ENCODE data around the gene KXD1. TPM values are rescaled to one million over a fixed set of nuclear protein-coding genes. Genes with fewer than 3 reads are reported as not detected.

The KXD1 gene, protein sequence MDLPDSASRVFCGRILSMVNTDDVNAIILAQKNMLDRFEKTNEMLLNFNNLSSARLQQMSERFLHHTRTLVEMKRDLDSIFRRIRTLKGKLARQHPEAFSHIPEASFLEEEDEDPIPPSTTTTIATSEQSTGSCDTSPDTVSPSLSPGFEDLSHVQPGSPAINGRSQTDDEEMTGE
- total RNA-seq = 90.2 and 99.0 TPM in 2 replicates

DNA sequence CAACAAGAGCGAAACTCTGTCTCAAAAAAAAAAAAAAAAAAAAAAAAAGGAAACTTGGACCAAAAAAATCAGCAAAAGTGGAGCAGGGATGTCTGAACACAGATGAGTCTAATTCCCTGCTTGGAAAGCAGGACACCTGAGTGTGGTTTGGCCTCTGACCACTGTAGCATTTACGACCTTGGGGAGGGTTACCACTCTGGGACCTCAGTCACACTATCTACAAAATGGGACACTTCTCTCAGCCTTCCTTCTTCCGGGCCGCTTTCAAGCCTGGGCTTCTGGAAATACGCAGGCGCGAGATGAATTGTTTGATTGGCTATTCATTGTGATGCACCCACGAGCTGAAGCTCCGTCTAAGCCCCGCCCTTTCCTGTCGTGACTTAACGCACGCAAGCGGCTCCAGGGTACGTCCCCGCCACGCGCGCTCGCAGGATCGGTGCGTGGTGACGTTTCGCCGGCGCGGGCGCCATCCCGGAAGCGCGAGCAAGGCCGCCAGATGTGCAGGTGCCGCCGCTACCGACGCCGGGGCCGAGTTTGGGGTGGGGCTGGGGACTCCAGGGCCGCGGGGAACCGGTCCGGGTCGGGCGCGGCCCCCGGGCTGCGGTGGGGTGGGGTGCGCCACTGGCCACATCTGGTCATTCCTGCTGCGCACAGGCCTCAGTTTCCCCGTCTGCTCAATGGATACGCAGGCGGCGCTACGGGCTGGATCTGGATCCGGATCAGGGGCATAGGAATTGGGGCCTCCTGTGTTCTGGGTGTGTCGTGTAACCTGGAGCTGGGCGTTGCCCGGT is at the start of gene KXD1:
Gene KXD1 (plus strand): TSS at position 460 of the 791 bp plus-strand sequence. CDS start 4,187 bp downstream, outside the sequence.

DNA sequence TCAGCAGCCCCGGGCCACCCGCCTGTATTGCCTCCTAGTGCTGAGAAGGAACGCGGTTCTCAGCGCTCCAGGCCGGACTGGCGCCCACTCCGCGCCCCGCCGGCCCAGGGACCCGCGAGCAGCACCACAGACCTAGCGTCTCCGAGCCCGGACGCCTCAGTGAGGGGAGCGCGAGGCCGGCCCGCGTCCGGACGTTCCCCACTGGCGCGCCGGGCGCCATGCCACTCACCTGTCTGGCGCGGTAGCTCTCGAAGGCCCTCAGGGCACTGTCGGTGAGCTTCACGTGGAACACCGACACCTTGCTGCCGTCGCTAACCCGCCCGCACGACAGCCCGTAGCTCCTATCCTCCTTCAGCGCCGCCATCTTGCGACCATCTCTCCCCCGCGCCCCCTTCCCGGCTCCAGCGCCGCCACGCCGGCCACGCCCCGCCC is 36.0 kb upstream of the KXD1 start, which contains the start of gene ELL:
Gene ELL (minus strand): TSS at position 379 of the 432 bp plus-strand sequence. CDS start 15 bp downstream, at position 364.

DNA sequence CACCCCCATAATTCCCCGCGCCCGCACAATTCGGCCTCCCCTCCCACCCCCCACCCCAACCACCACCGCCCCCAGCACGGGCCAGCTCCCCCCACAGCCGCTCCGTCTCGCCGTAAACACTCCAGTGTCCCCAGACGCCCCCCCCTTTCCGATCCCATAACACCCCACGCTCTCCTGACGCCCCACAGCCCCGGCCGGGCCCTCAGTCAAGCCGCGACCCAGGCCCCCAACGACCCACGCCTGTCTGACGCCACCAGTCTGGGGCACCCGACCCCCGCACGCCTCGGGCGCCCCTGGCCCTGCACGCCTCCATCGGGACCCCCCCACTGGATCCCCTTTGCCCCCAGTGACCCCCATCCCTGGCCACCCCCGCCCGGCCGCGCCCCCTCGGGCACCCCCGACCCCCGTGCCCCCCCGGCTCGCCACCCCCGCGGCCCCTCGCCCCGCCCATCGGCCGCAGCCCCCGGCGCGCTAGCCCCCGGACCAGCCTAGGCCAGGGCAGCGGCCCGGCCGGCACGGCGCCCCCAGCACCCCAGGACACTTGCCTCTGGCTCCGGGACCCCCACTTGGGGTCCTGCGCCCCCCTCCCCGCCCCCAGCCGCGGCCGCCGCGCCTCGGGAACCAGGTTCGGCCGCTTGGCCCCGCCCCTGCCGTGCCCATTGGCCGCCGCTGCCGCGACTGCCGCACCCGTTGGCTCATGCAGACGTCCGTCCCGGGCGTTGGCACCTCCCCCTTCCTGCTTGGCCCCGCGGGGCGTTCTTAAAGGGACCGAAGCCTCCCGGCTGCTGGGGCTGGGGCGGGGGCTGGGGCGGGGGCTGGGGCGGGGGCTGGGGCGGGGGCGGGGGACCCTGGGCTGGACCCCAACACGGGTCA is 14.5 kb upstream of the KXD1 start, which contains the start of gene FKBP8:
Gene FKBP8 (minus strand): TSS at position 633 of the 873 bp plus-strand sequence. CDS start 1,603 bp downstream, outside the sequence.

DNA sequence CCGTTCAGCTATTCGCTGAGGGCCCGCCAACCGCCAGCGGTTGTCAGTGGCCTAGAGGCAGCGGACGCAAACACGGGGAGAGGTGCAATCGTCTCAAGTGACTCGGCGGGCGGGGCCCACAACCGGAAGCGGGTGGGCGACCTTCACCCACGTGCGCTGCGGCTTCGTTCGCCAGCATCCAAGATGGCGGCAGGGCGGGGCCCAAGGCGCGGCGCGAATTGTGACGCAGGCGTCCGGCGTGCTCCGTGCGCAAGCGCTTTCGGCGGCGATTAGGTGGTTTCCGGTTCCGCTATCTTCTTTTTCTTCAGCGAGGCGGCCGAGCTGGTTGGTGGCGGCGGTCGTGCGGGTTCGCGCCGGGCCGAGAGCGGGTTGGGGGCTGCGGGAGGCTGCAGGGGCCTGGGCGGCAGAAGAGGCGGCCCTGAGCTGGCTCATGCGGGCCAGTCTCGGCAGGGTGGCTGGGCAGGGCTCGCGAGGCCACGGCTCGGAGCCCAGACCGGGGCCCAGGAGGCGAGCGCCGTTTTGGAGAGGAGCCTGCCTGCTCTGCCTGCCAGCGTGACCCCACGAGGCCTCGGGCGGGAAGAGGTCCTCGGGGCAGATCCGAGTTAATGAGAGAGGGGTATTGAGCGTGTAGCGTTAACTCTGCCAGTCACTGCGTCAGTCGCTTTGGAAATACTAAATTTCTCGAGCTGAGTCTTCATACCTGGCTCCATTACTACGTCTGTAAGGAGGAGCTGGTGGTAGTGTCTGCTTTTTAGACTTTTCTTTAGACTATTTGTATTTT is 14.1 kb downstream of the KXD1 start, which contains the start of gene UBA52:
Gene UBA52 (plus strand): TSS at position 294 of the 781 bp plus-strand sequence. CDS start 1,444 bp downstream, outside the sequence.

DNA sequence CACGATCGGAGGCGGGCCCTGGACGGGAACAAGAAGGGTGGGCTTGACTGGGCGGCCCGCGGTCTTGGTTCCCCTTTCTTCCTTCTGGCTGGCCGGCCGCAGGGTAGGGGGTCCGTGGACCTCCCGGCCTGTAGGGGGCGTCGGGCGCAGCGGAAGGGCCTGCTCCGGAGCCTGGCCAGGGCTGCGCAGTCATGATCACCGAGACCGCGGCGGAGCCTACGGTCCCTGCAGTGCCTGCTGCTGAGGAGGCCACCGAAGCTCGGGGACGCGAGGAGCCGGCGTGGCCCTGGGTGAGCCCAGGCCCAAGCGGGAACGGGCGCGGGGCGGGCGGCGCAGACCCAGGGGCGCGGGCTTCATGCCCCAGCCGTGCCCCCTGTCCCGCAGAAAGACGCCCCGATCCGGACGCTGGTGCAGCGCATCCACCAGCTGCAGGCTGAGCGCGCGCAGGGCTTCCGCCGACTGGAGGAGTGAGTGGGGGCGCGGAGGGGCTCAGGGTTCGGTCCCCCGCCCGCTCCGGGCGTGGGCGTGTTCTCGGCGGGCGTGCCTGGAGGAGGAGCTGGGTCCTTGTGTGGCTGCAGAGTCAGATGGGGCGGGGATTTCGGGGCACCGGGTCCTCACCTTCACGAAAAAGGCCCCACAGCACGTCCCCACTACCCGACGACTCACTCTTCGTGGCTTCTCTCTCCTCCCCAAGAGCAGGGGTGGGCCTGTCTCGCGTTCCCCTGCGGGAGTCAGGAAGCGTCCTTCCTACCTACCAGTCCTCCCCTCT is 31.1 kb downstream of the KXD1 start, which contains the start of gene REX1BD:
Gene REX1BD (plus strand): TSS at position 188 of the 769 bp plus-strand sequence. CDS start 4 bp downstream, at position 192.

DNA sequence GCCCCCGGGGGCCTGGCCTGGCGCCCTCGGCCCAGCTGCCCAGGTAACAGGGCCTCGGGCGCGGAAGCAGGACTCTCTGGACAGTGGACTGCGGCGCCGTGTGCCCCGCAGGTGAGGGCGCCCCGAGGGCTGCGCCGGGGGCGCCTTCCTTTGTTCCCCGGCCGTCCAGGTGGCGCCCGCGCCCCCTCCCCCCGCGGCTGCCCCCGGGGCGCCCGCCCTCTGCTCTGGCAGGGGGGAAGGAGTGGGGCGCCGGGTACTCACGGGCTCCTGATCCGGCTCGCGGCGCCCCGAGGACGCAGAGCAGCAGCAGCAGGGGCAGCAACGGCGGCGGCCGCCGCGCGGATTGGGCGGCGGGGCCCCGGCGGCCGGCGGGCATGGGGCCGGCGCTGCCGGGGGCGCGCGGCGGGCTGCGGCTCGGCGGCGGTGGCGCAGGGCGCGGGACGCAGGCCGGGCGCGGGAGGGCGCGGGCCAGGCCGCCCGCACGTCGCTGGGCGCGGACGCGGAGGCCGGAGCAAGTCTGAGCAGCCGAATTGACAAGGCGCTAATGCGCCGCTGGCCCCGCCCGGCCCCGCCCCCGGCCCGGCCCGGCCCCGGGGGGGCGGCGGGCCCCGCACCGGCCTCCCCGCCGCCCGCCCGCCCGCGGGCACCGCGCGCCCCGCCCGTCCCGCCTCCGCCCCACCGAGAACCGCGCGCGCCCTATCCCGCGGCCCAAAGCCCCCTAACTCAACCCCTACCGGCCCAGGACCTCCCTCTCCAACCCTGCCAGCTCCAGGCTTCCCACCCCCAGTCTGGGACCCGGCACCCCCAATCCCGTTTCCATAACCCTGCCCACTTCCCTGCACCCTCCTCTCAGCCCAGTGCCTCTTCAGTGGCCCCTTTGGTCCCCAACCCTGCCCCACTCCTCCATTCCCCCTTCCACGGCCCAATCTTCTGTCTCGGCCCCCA is 48.9 kb downstream of the KXD1 start, which contains the start of gene CRLF1:
Gene CRLF1 (minus strand): TSS at position 519 of the 945 bp plus-strand sequence. CDS start 143 bp downstream, at position 376.

DNA sequence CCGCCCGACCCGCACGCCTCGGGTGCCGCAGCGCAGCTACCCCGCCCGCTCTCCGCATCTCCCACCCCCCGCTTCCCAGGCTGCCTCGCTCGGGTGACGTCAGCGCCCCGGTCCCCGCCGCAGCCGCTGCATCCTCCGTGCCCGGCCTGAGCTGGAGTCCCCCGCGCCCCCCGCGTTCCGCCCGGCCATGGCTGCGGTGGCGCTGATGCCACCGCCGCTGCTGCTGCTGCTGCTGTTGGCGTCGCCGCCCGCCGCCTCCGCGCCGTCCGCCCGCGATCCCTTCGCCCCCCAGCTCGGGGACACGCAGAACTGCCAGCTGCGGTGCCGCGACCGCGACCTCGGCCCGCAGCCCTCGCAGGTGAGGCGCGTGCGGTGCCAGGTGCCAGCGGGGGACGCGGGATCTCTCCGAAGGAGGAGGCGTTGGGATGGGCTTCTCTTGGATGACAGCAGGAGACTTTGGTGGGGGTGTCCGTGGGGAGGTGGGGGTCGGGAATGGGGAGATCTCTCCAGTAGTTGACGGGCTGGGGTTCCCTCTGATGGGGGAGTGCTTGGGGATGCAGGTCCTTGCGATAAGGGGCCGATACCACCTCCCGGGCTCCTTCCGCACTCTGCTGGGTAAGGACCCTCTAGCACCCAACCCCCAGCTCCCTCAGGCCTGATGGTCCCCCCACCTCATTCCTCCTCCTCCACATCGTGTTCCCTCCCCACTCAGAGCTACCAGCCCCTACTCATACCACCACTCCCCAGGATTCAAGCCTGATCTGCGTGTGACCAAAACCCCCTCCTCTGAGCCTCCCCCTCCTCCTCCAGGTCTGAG is 55.3 kb downstream of the KXD1 start, which contains the start of gene TMEM59L:
Gene TMEM59L (plus strand): TSS at position 99 of the 817 bp plus-strand sequence. CDS start 89 bp downstream, at position 188.

Other genes with a start within 250 kb of the KXD1 start
- 66.2 and 72.9 TPM in 2 replicates for gene LSM4, start 234.8 kb upstream of the KXD1 start, total RNA-seq
- 31.0 and 34.2 TPM in 2 replicates for gene PGPEP1, start 217.3 kb upstream of the KXD1 start, total RNA-seq
- gene GDF15, start 171.7 kb upstream of the KXD1 start, total RNA-seq = 4.5 and 4.9 TPM in 2 replicates
- gene LRRC25, start 160.2 kb upstream of the KXD1 start, total RNA-seq = not detected in 2 replicates
- 96.4 and 97.5 TPM in 2 replicates for gene SSBP4, start 138.5 kb upstream of the KXD1 start, total RNA-seq
- 13.7 and 15.1 TPM in 2 replicates for gene ISYNA1, start 119.7 kb upstream of the KXD1 start, total RNA-seq
- 25.4 and 26.4 TPM in 2 replicates for gene ELL, start 35.8 kb upstream of the KXD1 start, total RNA-seq
- gene FKBP8, start 14.3 kb upstream of the KXD1 start, total RNA-seq = 350 and 428 TPM in 2 replicates
- 485 and 741 TPM in 2 replicates for gene UBA52, start 14.0 kb downstream of the KXD1 start, total RNA-seq
- 32.5 and 34.6 TPM in 2 replicates for gene REX1BD, start 30.9 kb downstream of the KXD1 start, total RNA-seq
- gene CRLF1, start 48.9 kb downstream of the KXD1 start, total RNA-seq = 0.36 and 0.49 TPM in 2 replicates
- not detected in 2 replicates for gene TMEM59L, start 55.0 kb downstream of the KXD1 start, total RNA-seq
- gene KLHL26, start 79.2 kb downstream of the KXD1 start, total RNA-seq = 4.4 TPM in 2 replicates
- gene CRTC1, start 125.8 kb downstream of the KXD1 start, total RNA-seq = 3.6 and 4.4 TPM in 2 replicates
- gene COMP, start 233.4 kb downstream of the KXD1 start, total RNA-seq = 0.32 and 0.49 TPM in 2 replicates

Data from hair follicle dermal papilla cell (primary cell).